Thoracic aorta (tissue), 2 donors: ENCODE measurements around the gene GNMT. TPM values are rescaled to one million over a fixed set of nuclear protein-coding genes. Genes with fewer than 3 reads are reported as not detected.

ENCODE experiments used
- ATAC-seq: fragments of 150-250 bp; one replicate; pipeline ENCODE4 v1.8.0; 2017; ENCODE audit warnings: low read depth; ENCODE audit not compliant: insufficient number of reproducible peaks, low FRiP score
- DNase-seq: peaks from one replicate; pipeline ENCODE4 v3.0.0-alpha.2; 2020; ENCODE audit warnings: low spot score
- H3K27ac ChIP-seq, 2 donors: fragments of 200-600 bp; sonication (generic); 1 replicate in 1 of 2; 2 replicates in 1 of 2; pipeline ENCODE4 v1.5.1; 2016; ENCODE audit warnings: mild to moderate bottlenecking in 2 of 2, moderate library complexity in 2 of 2
- H3K27me3 ChIP-seq: fragments of 200-600 bp; sonication (generic); replicated peaks from 2 replicates; pipeline ENCODE4 v1.6.0; 2016; ENCODE audit warnings: mild to moderate bottlenecking; ENCODE audit not compliant: insufficient read depth
- H3K36me3 ChIP-seq: fragments of 200-600 bp; sonication (generic); one replicate; pipeline ENCODE4 v1.5.1; 2016
- H3K4me1 ChIP-seq, 2 donors: fragments of 200-600 bp; sonication (generic); 1 replicate in 1 of 2; 2 replicates in 1 of 2; pipeline versions ENCODE4 v1.5.1 to v1.6.0; 2016; ENCODE audit warnings: low read depth in 2 of 2, mild to moderate bottlenecking in 1 of 2; ENCODE audit not compliant: control insufficient read depth in 1 of 2
- H3K4me3 ChIP-seq: fragments of 200-600 bp; sonication (generic); 2 replicates; pipeline ENCODE4 v1.5.1; 2016; ENCODE audit warnings: mild to moderate bottlenecking
- H3K9me3 ChIP-seq: fragments of 200-600 bp; sonication (generic); 2 replicates; pipeline ENCODE4 v1.5.1; 2016
- CTCF ChIP-seq: fragments of 200-600 bp; sonication (generic); IDR thresholded peaks from one replicate; pipeline ENCODE4 v1.5.1; 2019; ENCODE audit warnings: antibody characterized with exemption
- total RNA-seq, 2 donors: library from RNA; depleted of rRNA; stranded (reverse); fragments of >200 nt; gene quantifications; one replicate each; pipeline versions ENCODE4 v1.1.0 to v1.2.3, GENCODE V29; 2016

GNMT gene
- total RNA-seq: 1 to 10 TPM in 1 of 2 donors, not detected in 1; 3.3 TPM

GRCh38 chr6:42960243-42961019, at the start of gene GNMT:
Gene GNMT, plus strand, starts transcription at chr6:42960754. Its CDS starts 14 bp downstream, at chr6:42960768.
- no peak for ATAC-seq
- Histone ChIP-seq H3K36me3 (peaks cover 14% of the 10 kb centered on the region), H3K27ac (no peak within 1 kb of the TSS), H3K27me3 (no peaks in the 10 kb centered on the region), H3K4me3 (peak within 1 kb of the TSS; percentile 80), H3K4me1 (peaks cover 6 to 17% of the 10 kb centered on the region in 2 donors), H3K9me3 (no peaks in the 10 kb centered on the region)
- no peak for DNase-seq
- TF ChIP-seq CTCF: no peak

- Histone ChIP-seq H3K4me3 (peak overlapping the region; percentile 36), H3K36me3 (no peaks in the 10 kb centered on the region), H3K4me1 (peaks cover 0 to 9% of the 10 kb centered on the region in 2 donors), H3K9me3 (no peaks in the 10 kb centered on the region), H3K27ac (no peak overlapping the region), H3K27me3 (no peaks in the 10 kb centered on the region)
- ATAC-seq: no peak
- no peak for TF ChIP-seq CTCF
- DNase-seq: no peak
Measured at GRCh38 chr6:42911171-42912021, 49.2 kb upstream of the GNMT start.

GRCh38 chr6:42914546-42914945, 46.0 kb upstream of the GNMT start:
- Histone ChIP-seq H3K4me1 (peaks cover 0 to 9% of the 10 kb centered on the region in 2 donors), H3K36me3 (no peaks in the 10 kb centered on the region), H3K4me3 (no peak overlapping the region), H3K9me3 (no peaks in the 10 kb centered on the region), H3K27me3 (no peaks in the 10 kb centered on the region), H3K27ac (no peak overlapping the region)
- TF ChIP-seq CTCF: no peak
- DNase-seq: no peak
- no peak for ATAC-seq

GRCh38 chr6:42915732-42916131, 44.8 kb upstream of the GNMT start, which contains the start of gene PTCRA:
Gene PTCRA, plus strand, starts transcription at chr6:42916053. Its CDS starts 17 bp downstream, at chr6:42916070.
- TF ChIP-seq CTCF: no peak
- ATAC-seq: no peak
- Histone ChIP-seq H3K27me3 (no peaks in the 10 kb centered on the region), H3K36me3 (no peaks in the 10 kb centered on the region), H3K4me1 (peaks cover 0 to 9% of the 10 kb centered on the region in 2 donors), H3K4me3 (no peak within 1 kb of the TSS), H3K27ac (no peak within 1 kb of the TSS), H3K9me3 (no peaks in the 10 kb centered on the region)
- no peak for DNase-seq

GRCh38 chr6:42916288-42916687, 44.3 kb upstream of the GNMT start:
- no peaks in the 10 kb centered on the region for H3K36me3 ChIP-seq
- H3K27ac ChIP-seq: no peak overlapping the region
- ATAC-seq: no peak
- no peak overlapping the region for H3K4me3 ChIP-seq
- no peak for DNase-seq
- H3K9me3 ChIP-seq: no peaks in the 10 kb centered on the region
- H3K4me1 ChIP-seq: peaks cover 0 to 7% of the 10 kb centered on the region in 2 donors
- no peaks in the 10 kb centered on the region for H3K27me3 ChIP-seq
- no peak for TF ChIP-seq CTCF
